ENCODE measurements around the gene ENTPD7.

GRCh38 chr10:99740933-99741559 lies 81.7 kb downstream of the ENTPD7 start:
- TF ChIP-seq CTCF (IDR thresholded peaks at IDR 0.05; ENCODE audit: control extremely low read depth in 1 of 3, insufficient read depth in 1 of 3, low read depth in 1 of 3, low read length in 3 of 3) (no peak), RFX5 (IDR thresholded peaks at IDR 0.05; ENCODE audit: borderline replicate concordance, low read depth, low read length) (no peak), NANOG (IDR thresholded peaks at IDR 0.05; ENCODE audit: insufficient read depth, low read depth, low read length, poor library complexity, severe bottlenecking) (no peak), RNF2 (IDR thresholded peaks at IDR 0.05; ENCODE audit: borderline replicate concordance, low read depth, low read length, missing control alignments, poor library complexity, severe bottlenecking) (no peak), PHF8 (conservative IDR thresholded peaks at IDR 0.05; ENCODE audit: low read depth, low read length) (no peak), GTF2F1 (IDR thresholded peaks at IDR 0.05; ENCODE audit: borderline replicate concordance, low read depth, low read length) (no peak), POLR2AphosphoS5 (IDR thresholded peaks at IDR 0.05; ENCODE audit: low read depth, low read length) (no peak)
